ENCODE results near the gene NFATC1.

GRCh38 chr18:79410731-79411613 lies 15.2 kb downstream of the NFATC1 start:
- TF ChIP-seq, protein P1, sequence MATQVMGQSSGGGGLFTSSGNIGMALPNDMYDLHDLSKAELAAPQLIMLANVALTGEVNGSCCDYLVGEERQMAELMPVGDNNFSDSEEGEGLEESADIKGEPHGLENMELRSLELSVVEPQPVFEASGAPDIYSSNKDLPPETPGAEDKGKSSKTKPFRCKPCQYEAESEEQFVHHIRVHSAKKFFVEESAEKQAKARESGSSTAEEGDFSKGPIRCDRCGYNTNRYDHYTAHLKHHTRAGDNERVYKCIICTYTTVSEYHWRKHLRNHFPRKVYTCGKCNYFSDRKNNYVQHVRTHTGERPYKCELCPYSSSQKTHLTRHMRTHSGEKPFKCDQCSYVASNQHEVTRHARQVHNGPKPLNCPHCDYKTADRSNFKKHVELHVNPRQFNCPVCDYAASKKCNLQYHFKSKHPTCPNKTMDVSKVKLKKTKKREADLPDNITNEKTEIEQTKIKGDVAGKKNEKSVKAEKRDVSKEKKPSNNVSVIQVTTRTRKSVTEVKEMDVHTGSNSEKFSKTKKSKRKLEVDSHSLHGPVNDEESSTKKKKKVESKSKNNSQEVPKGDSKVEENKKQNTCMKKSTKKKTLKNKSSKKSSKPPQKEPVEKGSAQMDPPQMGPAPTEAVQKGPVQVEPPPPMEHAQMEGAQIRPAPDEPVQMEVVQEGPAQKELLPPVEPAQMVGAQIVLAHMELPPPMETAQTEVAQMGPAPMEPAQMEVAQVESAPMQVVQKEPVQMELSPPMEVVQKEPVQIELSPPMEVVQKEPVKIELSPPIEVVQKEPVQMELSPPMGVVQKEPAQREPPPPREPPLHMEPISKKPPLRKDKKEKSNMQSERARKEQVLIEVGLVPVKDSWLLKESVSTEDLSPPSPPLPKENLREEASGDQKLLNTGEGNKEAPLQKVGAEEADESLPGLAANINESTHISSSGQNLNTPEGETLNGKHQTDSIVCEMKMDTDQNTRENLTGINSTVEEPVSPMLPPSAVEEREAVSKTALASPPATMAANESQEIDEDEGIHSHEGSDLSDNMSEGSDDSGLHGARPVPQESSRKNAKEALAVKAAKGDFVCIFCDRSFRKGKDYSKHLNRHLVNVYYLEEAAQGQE (IDR thresholded peaks at IDR 0.05; ENCODE audit: borderline replicate concordance), result no peak
- TF ChIP-seq, protein P2, sequence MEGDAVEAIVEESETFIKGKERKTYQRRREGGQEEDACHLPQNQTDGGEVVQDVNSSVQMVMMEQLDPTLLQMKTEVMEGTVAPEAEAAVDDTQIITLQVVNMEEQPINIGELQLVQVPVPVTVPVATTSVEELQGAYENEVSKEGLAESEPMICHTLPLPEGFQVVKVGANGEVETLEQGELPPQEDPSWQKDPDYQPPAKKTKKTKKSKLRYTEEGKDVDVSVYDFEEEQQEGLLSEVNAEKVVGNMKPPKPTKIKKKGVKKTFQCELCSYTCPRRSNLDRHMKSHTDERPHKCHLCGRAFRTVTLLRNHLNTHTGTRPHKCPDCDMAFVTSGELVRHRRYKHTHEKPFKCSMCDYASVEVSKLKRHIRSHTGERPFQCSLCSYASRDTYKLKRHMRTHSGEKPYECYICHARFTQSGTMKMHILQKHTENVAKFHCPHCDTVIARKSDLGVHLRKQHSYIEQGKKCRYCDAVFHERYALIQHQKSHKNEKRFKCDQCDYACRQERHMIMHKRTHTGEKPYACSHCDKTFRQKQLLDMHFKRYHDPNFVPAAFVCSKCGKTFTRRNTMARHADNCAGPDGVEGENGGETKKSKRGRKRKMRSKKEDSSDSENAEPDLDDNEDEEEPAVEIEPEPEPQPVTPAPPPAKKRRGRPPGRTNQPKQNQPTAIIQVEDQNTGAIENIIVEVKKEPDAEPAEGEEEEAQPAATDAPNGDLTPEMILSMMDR (IDR thresholded peaks at IDR 0.05; ENCODE audit: poor library complexity, severe bottlenecking), result no peak
- no peak for TF ChIP-seq POLR2AphosphoS5 (IDR thresholded peaks at IDR 0.05)
- TF ChIP-seq EP300 (conservative IDR thresholded peaks at IDR 0.05; ENCODE audit: poor library complexity, severe bottlenecking), result no peak
- no peak for TF ChIP-seq EZH2 (IDR thresholded peaks at IDR 0.05; ENCODE audit: borderline replicate concordance, insufficient read depth, low read length, poor library complexity, severe bottlenecking)
- no peak for TF ChIP-seq MXI1 (conservative IDR thresholded peaks at IDR 0.05; ENCODE audit: poor library complexity, severe bottlenecking)
- TF ChIP-seq SMC3 (conservative IDR thresholded peaks at IDR 0.05; ENCODE audit: poor library complexity), result no peak
- TF ChIP-seq TAF1 (IDR thresholded peaks at IDR 0.05; ENCODE audit: low read depth), result no peak
- no peak for TF ChIP-seq RAD21 (conservative IDR thresholded peaks at IDR 0.05)
